H1 (cell line): ENCODE measurements around the gene MIXL1. TPM values are rescaled to one million over a fixed set of nuclear protein-coding genes. Genes with fewer than 3 reads are reported as not detected.

Experiments
- CTCF ChIA-PET: fragments of 300-600 bp; sonication (Branson Sonifier 250); formaldehyde crosslinking; loops from one replicate; lab custom pipeline; 2021; ENCODE audit not compliant: partially characterized antibody; lab: Charles Lee
- POLR2A ChIA-PET: fragments of 300-600 bp; sonication (Branson Sonifier 250); formaldehyde crosslinking; loops from one replicate; lab custom pipeline; 2021; ENCODE audit warnings: inconsistent platforms; ENCODE audit not compliant: partially characterized antibody; lab: Charles Lee
- DNase-seq, 2 experiments: peaks; one replicate each; pipeline versions ENCODE4 v3.0.0 to v3.0.0-alpha.2; 2010 to 2022; ENCODE audit warnings: low spot score in 2 of 2, low read depth in 1 of 2, mixed read lengths in 1 of 2
- FAIRE-seq: peaks from 2 replicates; lab custom pipeline; 2011; peaks lifted over from hg19 to GRCh38; lab: Jason Lieb, UNC
- H2AFZ ChIP-seq: 2 replicates; pipeline ENCODE4 v1.8.1; 2012; ENCODE audit warnings: low read length, inconsistent platforms
- H2AK5ac ChIP-seq: 2 replicates; pipeline ENCODE4 v1.6.1; 2013; ENCODE audit warnings: low read depth, low read length
- H2BK120ac ChIP-seq: replicated peaks from 2 replicates; pipeline ENCODE3; 2013; ENCODE audit warnings: low read depth, low read length, inconsistent platforms
- H2BK12ac ChIP-seq: 2 replicates; pipeline ENCODE4 v1.6.1; 2013; ENCODE audit warnings: low read depth, low read length
- H2BK15ac ChIP-seq: 2 replicates; pipeline ENCODE4 v1.6.1; 2013; ENCODE audit warnings: low read length
- H2BK20ac ChIP-seq: 2 replicates; pipeline ENCODE4 v1.6.1; 2013; ENCODE audit warnings: low read length
- H2BK5ac ChIP-seq: 2 replicates; pipeline ENCODE4 v1.6.1; 2013; ENCODE audit warnings: low read depth, low read length
- H3K14ac ChIP-seq: 2 replicates; pipeline ENCODE4 v1.6.1; 2013; ENCODE audit warnings: inconsistent platforms; ENCODE audit not compliant: insufficient read length
- H3K18ac ChIP-seq: 2 replicates; pipeline ENCODE4 v1.6.1; 2013; ENCODE audit warnings: low read length; ENCODE audit errors: extremely low read depth
- H3K23ac ChIP-seq: 2 replicates; pipeline ENCODE4 v1.6.1; 2013; ENCODE audit warnings: inconsistent platforms; ENCODE audit not compliant: insufficient read length
- H3K23me2 ChIP-seq: 2 replicates; pipeline ENCODE4 v1.6.1; 2013; ENCODE audit warnings: low read depth, low read length
- H3K27ac ChIP-seq: 2 replicates; pipeline ENCODE4 v1.6.1; 2011; ENCODE audit warnings: low read depth, low read length, inconsistent platforms
- H3K27me3 ChIP-seq, 4 experiments: replicated peaks in 1 of 4; 1 replicate in 1 of 4; 2 replicates in 3 of 4; pipeline versions ENCODE4 v1.6.1 to v1.8.1; 2011 to 2013; ENCODE audit warnings: low read length in 3 of 4, mild to moderate bottlenecking in 3 of 4, inconsistent platforms in 2 of 4, mixed read lengths in 2 of 4, moderate library complexity in 1 of 4; ENCODE audit not compliant: control insufficient read depth in 3 of 4, insufficient read depth in 3 of 4; ENCODE audit errors: extremely low read depth in 1 of 4
- H3K36me3 ChIP-seq, 4 experiments: 2 replicates each; pipeline versions ENCODE4 v1.6.1 to v1.8.1; 2011 to 2013; ENCODE audit warnings: mild to moderate bottlenecking in 4 of 4, low read length in 3 of 4, moderate library complexity in 2 of 4, control low read depth in 1 of 4, inconsistent platforms in 1 of 4; ENCODE audit not compliant: insufficient read depth in 4 of 4, control insufficient read depth in 2 of 4
- H3K4ac ChIP-seq: replicated peaks from 2 replicates; pipeline ENCODE3; 2013; ENCODE audit warnings: low read length, low read depth, mixed read lengths, inconsistent platforms; ENCODE audit not compliant: insufficient read length
- H3K4me1 ChIP-seq, 4 experiments: replicated peaks in 1 of 4; 1 replicate in 1 of 4; 2 replicates in 3 of 4; pipeline versions ENCODE4 v1.6.1 to v1.8.1; 2011 to 2013; ENCODE audit warnings: low read length in 3 of 4, inconsistent platforms in 2 of 4, mixed read lengths in 1 of 4; ENCODE audit not compliant: insufficient read depth in 4 of 4, control insufficient read depth in 3 of 4
- H3K4me2 ChIP-seq, 2 experiments: 2 replicates each; pipeline versions ENCODE4 v1.6.1 to v1.8.1; 2011 to 2013; ENCODE audit warnings: low read depth in 2 of 2, low read length in 2 of 2, control low read depth in 1 of 2, inconsistent platforms in 1 of 2, mild to moderate bottlenecking in 1 of 2; ENCODE audit not compliant: insufficient read depth in 1 of 2
- H3K4me3 ChIP-seq, 4 experiments: fragments of 200-600, 300-600 bp in 1 of 4; sonication (generic), shearing (Covaris generic), sonication (Bioruptor Twin) in 1 of 4; 2 replicates each; pipeline versions ENCODE4 v1.5.1 to v1.8.1; 2011 to 2016; ENCODE audit warnings: low read length in 4 of 4, low read depth in 3 of 4, control low read depth in 2 of 4, inconsistent platforms in 2 of 4, mild to moderate bottlenecking in 2 of 4, mixed read lengths in 1 of 4, moderate library complexity in 1 of 4; ENCODE audit not compliant: insufficient read depth in 2 of 4; ENCODE audit errors: extremely low read depth in 1 of 4
- H3K56ac ChIP-seq: replicated peaks from 2 replicates; pipeline ENCODE3; 2013; ENCODE audit warnings: low read depth, mild to moderate bottlenecking, mixed read lengths, low read length, inconsistent platforms; ENCODE audit not compliant: insufficient read length
- H3K79me1 ChIP-seq: 2 replicates; pipeline ENCODE4 v1.6.1; 2013; ENCODE audit warnings: low read depth, low read length, control low read depth
- H3K79me2 ChIP-seq, 2 experiments: 2 replicates each; pipeline versions ENCODE4 v1.6.1 to v1.8.1; 2012 to 2013; ENCODE audit warnings: low read length in 2 of 2, mild to moderate bottlenecking in 2 of 2, inconsistent platforms in 1 of 2; ENCODE audit not compliant: insufficient read depth in 2 of 2, control insufficient read depth in 1 of 2
- H3K9ac ChIP-seq, 4 experiments: replicated peaks in 1 of 4; 1 replicate in 1 of 4; 2 replicates in 3 of 4; pipeline versions ENCODE4 v1.6.1 to v1.8.1; 2011 to 2013; ENCODE audit warnings: low read depth in 3 of 4, low read length in 3 of 4, control low read depth in 2 of 4, mild to moderate bottlenecking in 2 of 4, moderate library complexity in 2 of 4, inconsistent platforms in 1 of 4; ENCODE audit errors: extremely low read depth in 1 of 4
- H3K9me3 ChIP-seq, 2 experiments: 2 replicates each; pipeline versions ENCODE4 v1.6.1 to v1.8.1; 2012 to 2013; ENCODE audit warnings: mild to moderate bottlenecking in 2 of 2, moderate library complexity in 2 of 2, control low read depth in 1 of 2, inconsistent platforms in 1 of 2, low read depth in 1 of 2, low read length in 1 of 2, mixed read lengths in 1 of 2; ENCODE audit not compliant: insufficient read depth in 2 of 2
- H4K20me1 ChIP-seq, 2 experiments: replicated peaks in 1 of 2; 2 replicates each; pipeline versions ENCODE3 to v1.8.1; 2011 to 2013; ENCODE audit warnings: inconsistent platforms in 2 of 2, low read length in 2 of 2, mild to moderate bottlenecking in 1 of 2; ENCODE audit not compliant: insufficient read depth in 2 of 2, control insufficient read depth in 1 of 2
- H4K5ac ChIP-seq: 2 replicates; pipeline ENCODE4 v1.6.1; 2013; ENCODE audit warnings: low read length, low read depth, mixed read lengths, inconsistent platforms; ENCODE audit not compliant: insufficient read length
- H4K8ac ChIP-seq: 2 replicates; pipeline ENCODE4 v1.8.0; 2013; ENCODE audit warnings: mild to moderate bottlenecking, moderate library complexity, low read length, inconsistent platforms; ENCODE audit not compliant: insufficient read depth; ENCODE audit errors: extremely low read depth
- H4K91ac ChIP-seq: replicated peaks from 2 replicates; pipeline ENCODE3; 2013; ENCODE audit warnings: low read length, mixed read lengths, inconsistent platforms; ENCODE audit not compliant: insufficient read length
- BRCA1 ChIP-seq: IDR thresholded peaks from 2 replicates; pipeline ENCODE4 v1.6.1; 2012; ENCODE audit warnings: low read depth, low read length, improper control_type of control experiment
- CHD2 ChIP-seq: IDR thresholded peaks from 2 replicates; pipeline ENCODE4 v1.6.1; 2012; ENCODE audit warnings: low read length, improper control_type of control experiment
- JUN ChIP-seq: IDR thresholded peaks from 2 replicates; pipeline ENCODE4 v1.6.1; 2011; ENCODE audit warnings: low read depth, mild to moderate bottlenecking, improper control_type of control experiment, low read length
- POLR2AphosphoS5 ChIP-seq: IDR thresholded peaks from 2 replicates; pipeline ENCODE4 v1.6.1; 2011; ENCODE audit warnings: low read depth, low read length
- RAD21 ChIP-seq, 2 experiments: IDR thresholded peaks in 1 of 2; conservative IDR thresholded peaks in 1 of 2; 2 replicates each; pipeline ENCODE4 v1.6.1; 2011; ENCODE audit warnings: low read depth in 2 of 2, low read length in 2 of 2, improper control_type of control experiment in 1 of 2, inconsistent platforms in 1 of 2, mild to moderate bottlenecking in 1 of 2, moderate library complexity in 1 of 2
- SAP30 ChIP-seq: fragments of 300-600 bp; sonication (generic); IDR thresholded peaks from 2 replicates; pipeline ENCODE4 v1.7.1; 2012; ENCODE audit warnings: low read length, moderate library complexity, mild to moderate bottlenecking, inconsistent platforms; ENCODE audit not compliant: insufficient read depth, insufficient replicate concordance
- SIN3A ChIP-seq, 2 experiments: IDR thresholded peaks in 1 of 2; conservative IDR thresholded peaks in 1 of 2; 2 replicates each; pipeline ENCODE4 v1.6.1; 2011 to 2012; ENCODE audit warnings: low read length in 2 of 2, improper control_type of control experiment in 1 of 2, low read depth in 1 of 2, mild to moderate bottlenecking in 1 of 2
- TCF12 ChIP-seq: IDR thresholded peaks from 2 replicates; pipeline ENCODE4 v1.6.1; 2011; ENCODE audit warnings: low read depth, mild to moderate bottlenecking, low read length
- whole genome bisulfite sequencing, 2 experiments: shearing (Covaris generic) in 1 of 2; methylation state at CpG; one replicate each; pipeline versions ENCODE4 v1.1.6 to v1.1.7; 2013 to 2015; ENCODE audit warnings: low lambda C conversion rate in 2 of 2, mixed read lengths in 2 of 2, inconsistent platforms in 1 of 2, low coverage in 1 of 2, missing lambda C conversion rate in 1 of 2; ENCODE audit not compliant: insufficient replicate concordance in 2 of 2, insufficient coverage in 1 of 2, insufficient read length in 1 of 2; ENCODE audit errors: extremely low coverage in 1 of 2, missing lambda C conversion rate in 1 of 2; 5-methylcytosine and 5-hydroxymethylcytosine counted together
- polyA plus RNA-seq, 7 experiments: library from polyadenylated mRNA; depleted of rRNA in 3 of 7; stranded (reverse) in 5 of 7; unstranded in 2 of 7; fragments of >200 nt in 5 of 7; fragments of 200-250 nt in 2 of 7; gene quantifications; 1 replicate in 5 of 7; 2 replicates in 1 of 7; 4 replicates in 1 of 7; pipeline versions ENCODE4 v1.2.1 to v1.2.3, GENCODE V29; 2011 to 2013; ENCODE audit warnings: missing spikeins in 2 of 7, mixed read lengths in 2 of 7
- total RNA-seq: library from RNA; stranded (reverse); fragmentation: NEBNext Ultra II Directional; extraction: Animal tissue kit (Norgen Biotek cat#: 25700); gene quantifications from 2 replicates; pipeline ENCODE4 v1.2.1, GENCODE V29; 2021
- TF ChIP-seq, protein P1 (sequence below): IDR thresholded peaks from 2 replicates; pipeline ENCODE4 v1.6.1; 2012; ENCODE audit warnings: inconsistent platforms

Gene MIXL1
- total and polyA plus RNA-seq, 2 of the 8 experiments (the other 6 are each of a cell fraction or from before 2014, with no cell fraction given): 1.5 to 1.8 TPM

DNA sequence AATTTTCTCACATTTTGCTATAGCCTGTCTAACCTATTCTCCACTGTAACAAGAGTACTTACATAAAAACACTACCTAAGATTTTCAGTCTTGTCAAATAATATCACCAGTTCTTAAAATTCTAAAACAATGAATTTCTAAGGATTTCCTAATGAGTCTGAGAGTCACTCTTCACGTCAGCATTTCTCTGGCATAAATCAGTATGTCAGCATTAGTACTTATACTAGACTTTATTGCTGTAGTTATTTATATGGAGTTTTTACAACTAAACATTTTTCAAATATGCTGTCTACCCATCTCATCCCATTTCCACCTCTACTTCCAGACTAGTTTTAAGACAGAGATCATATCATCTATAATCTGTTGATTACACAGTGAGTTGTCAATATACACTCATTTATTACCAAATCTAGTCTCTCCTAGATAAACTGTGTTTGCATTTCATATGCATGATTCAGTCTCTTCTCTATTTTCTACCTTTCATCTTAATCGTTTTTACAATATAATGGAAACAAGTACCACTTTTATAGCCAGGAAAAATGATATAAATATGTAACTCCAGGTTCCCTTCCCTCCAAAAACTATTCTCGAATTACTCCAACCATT lies 52.7 kb downstream of the MIXL1 start:
- DNase-seq: no peak
- no peak overlapping the region for H3K4ac ChIP-seq
- H3K4me2 ChIP-seq: no peak overlapping the region
- H2BK5ac ChIP-seq: no peak overlapping the region
- POLR2A ChIA-PET: no interaction called here
- 91% methylated on average over 3 of the region's 3 CpGs; no CpG with 5 or more reads in 1 of the 2 experiments for WGBS, 2 experiments
- no peaks in the 10 kb centered on the region for H3K27me3 ChIP-seq
- H3K79me2 ChIP-seq: no peaks in the 10 kb centered on the region
- CTCF ChIA-PET: interaction anchor here (0.9 kb wide), 1 partner anchor 79 kb away, joined by 3 read pairs; no protein-coding TSS in a partner anchor
- no peaks in the 10 kb centered on the region for H4K20me1 ChIP-seq
- no peak overlapping the region for H3K4me3 ChIP-seq
- no peak overlapping the region for H3K14ac ChIP-seq
- H3K36me3 ChIP-seq: peaks cover 0 to 11% (median 0%) of the 10 kb centered on the region in 4 experiments; a peak in 2 of 8 replicates
- H4K8ac ChIP-seq: no peak overlapping the region
- no peak overlapping the region for H3K23ac ChIP-seq
- no peak overlapping the region for H4K91ac ChIP-seq
- no peak for FAIRE-seq
- no peak overlapping the region for H2BK12ac ChIP-seq
- no peak overlapping the region for H2BK20ac ChIP-seq
- no peak overlapping the region for H3K18ac ChIP-seq
- no peak overlapping the region for H3K27ac ChIP-seq
- no peak overlapping the region for H2BK120ac ChIP-seq
- H4K5ac ChIP-seq: no peak overlapping the region
- H3K23me2 ChIP-seq: no peaks in the 10 kb centered on the region
- no peaks in the 10 kb centered on the region for H3K9me3 ChIP-seq
- H2BK15ac ChIP-seq: no peak overlapping the region
- H3K56ac ChIP-seq: no peak overlapping the region
- H2AFZ ChIP-seq: no peak overlapping the region
- H3K79me1 ChIP-seq: no peaks in the 10 kb centered on the region
- no peaks in the 10 kb centered on the region for H3K4me1 ChIP-seq
- H2AK5ac ChIP-seq: no peak overlapping the region
- H3K9ac ChIP-seq: no peak overlapping the region
- no peak for TF ChIP-seq POLR2AphosphoS5
- no peak for TF ChIP-seq SIN3A (conservative IDR thresholded peaks at IDR 0.05 in 1 of 2, IDR thresholded peaks at IDR 0.05 in 1 of 2; ENCODE audit: low read depth in 1 of 2, low read length in 2 of 2)
- TF ChIP-seq BRCA1: no peak
- TF ChIP-seq RAD21 (IDR thresholded peaks at IDR 0.05 in 1 of 2, conservative IDR thresholded peaks at IDR 0.05 in 1 of 2; ENCODE audit: low read depth in 2 of 2, low read length in 2 of 2): no peak
- TF ChIP-seq CHD2: no peak
- no peak for TF ChIP-seq TCF12
- TF ChIP-seq, protein P1, sequence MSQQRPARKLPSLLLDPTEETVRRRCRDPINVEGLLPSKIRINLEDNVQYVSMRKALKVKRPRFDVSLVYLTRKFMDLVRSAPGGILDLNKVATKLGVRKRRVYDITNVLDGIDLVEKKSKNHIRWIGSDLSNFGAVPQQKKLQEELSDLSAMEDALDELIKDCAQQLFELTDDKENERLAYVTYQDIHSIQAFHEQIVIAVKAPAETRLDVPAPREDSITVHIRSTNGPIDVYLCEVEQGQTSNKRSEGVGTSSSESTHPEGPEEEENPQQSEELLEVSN: no peak
- TF ChIP-seq SAP30: no peak
- TF ChIP-seq JUN: no peak
